Stimulated activated CD4-positive, alpha-beta T cell treated with anti-CD3 and anti-CD28 coated beads, Interleukin-4, amount 100 ng/mL, for 4 hours (primary cell): Measurements from ENCODE around the gene CERS6.
"Not testable (repeated sequence)": the region's sequence is repeated elsewhere in the genome, so short reads cannot be mapped to it uniquely, and the experiment has no call there.

Experiments
- DNase-seq, 2 experiments: peaks; one replicate each; pipeline ENCODE4 v3.0.0-alpha.2; 2020

CERS6 gene

GRCh38 chr2:168469281-168469988, 13.4 kb downstream of the CERS6 start:
- DNase-seq, result no peak

- no peak for DNase-seq
Measured at GRCh38 chr2:168470320-168471162, 14.5 kb downstream of the CERS6 start.

- DNase-seq, result no peak
Measured at GRCh38 chr2:168471163-168471475, 15.0 kb downstream of the CERS6 start.

GRCh38 chr2:168475636-168476035, 19.6 kb downstream of the CERS6 start:
- DNase-seq, result no peak

GRCh38 chr2:168478206-168478605, 22.1 kb downstream of the CERS6 start:
- DNase-seq, result no peak

GRCh38 chr2:168480356-168480755, 24.3 kb downstream of the CERS6 start:
- DNase-seq, result no peak

- no peak for DNase-seq
Measured at GRCh38 chr2:168480825-168481585, 24.9 kb downstream of the CERS6 start.

GRCh38 chr2:168482269-168482668, 26.2 kb downstream of the CERS6 start:
- DNase-seq, result no peak

- no peak for DNase-seq
Measured at GRCh38 chr2:168482952-168483831, 27.1 kb downstream of the CERS6 start.

- DNase-seq, result no peak
Measured at GRCh38 chr2:168486477-168486876, 30.4 kb downstream of the CERS6 start.

- DNase-seq, result peak; percentile 26 to 27
Measured at GRCh38 chr2:168490015-168490874, 34.2 kb downstream of the CERS6 start.

- DNase-seq, result no peak
Measured at GRCh38 chr2:168490946-168491605, 35.0 kb downstream of the CERS6 start.

- not testable (repeated sequence) for DNase-seq
Measured at GRCh38 chr2:168491728-168492127, 35.7 kb downstream of the CERS6 start.

- DNase-seq, result not testable (repeated sequence)
Measured at GRCh38 chr2:168493219-168493618, 37.1 kb downstream of the CERS6 start.

- DNase-seq, result no peak
Measured at GRCh38 chr2:168494190-168494711, 38.2 kb downstream of the CERS6 start.

GRCh38 chr2:168495524-168495923, 39.5 kb downstream of the CERS6 start:
- no peak for DNase-seq

- no peak for DNase-seq
Measured at GRCh38 chr2:168496906-168497305, 40.8 kb downstream of the CERS6 start.

- DNase-seq, result no peak
Measured at GRCh38 chr2:168499500-168499899, 43.4 kb downstream of the CERS6 start.

- DNase-seq, result no peak
Measured at GRCh38 chr2:168500516-168500915, 44.4 kb downstream of the CERS6 start.

GRCh38 chr2:168501466-168502065, 45.5 kb downstream of the CERS6 start:
- DNase-seq, result no peak
